ENCODE measurements around the gene HOXA9. TPM values are rescaled to one million over a fixed set of nuclear protein-coding genes. Genes with fewer than 3 reads are reported as not detected.

Gene HOXA9
- polyA plus RNA-seq, 1 of the 3 experiments (the other 2 are of a cell fraction): not detected

DNA sequence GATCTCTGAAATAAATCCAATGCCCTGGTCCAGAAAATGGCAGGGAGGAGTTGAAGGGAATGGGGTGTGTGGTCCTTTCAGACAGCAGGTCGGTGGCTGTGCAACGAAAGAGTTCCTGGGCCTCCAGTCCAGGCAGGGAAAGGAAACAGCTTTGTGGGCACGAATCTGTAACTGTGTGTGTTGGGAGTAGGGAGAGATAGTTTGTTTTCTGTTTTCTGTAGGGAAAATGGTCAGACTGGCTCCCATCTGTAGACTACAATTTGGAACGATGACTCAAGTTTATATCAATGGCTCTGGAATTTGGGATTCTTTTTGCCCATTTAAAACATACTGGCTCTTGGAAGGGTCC is 2.6 kb upstream of the HOXA9 start:
- no peak overlapping the region for H3K9ac ChIP-seq
- POLR2A ChIA-PET: no interaction called here
- no peak overlapping the region for H3K27ac ChIP-seq (ENCODE audit: low read depth in 2 of 2, low read length in 1 of 2)
- no peak for DNase-seq
- CTCF ChIA-PET: interaction anchor here (0.6 to 12.1 kb wide), 12 partner anchors 7 to 1430 kb away, joined by 3 to 205 read pairs (median 4); partner anchors contain the start of genes HOXA10, HOXA3 and HOXA7
- H3F3A ChIP-seq (replicated peaks; ENCODE audit: insufficient read depth): peaks cover 15% of the 10 kb centered on the region
- TF ChIP-seq MEF2A (IDR thresholded peaks at IDR 0.05; ENCODE audit: borderline replicate concordance, low read depth) (no peak), CTCF (IDR thresholded peaks at IDR 0.05) (no peak), ELF1 (IDR thresholded peaks at IDR 0.05) (no peak), USF2 (IDR thresholded peaks at IDR 0.05; ENCODE audit: borderline replicate concordance, low read depth, low read length) (no peak), EZH2phosphoT487 (IDR thresholded peaks at IDR 0.05; ENCODE audit: borderline replicate concordance, low read depth) (no peak)
- peaks cover 100% of the 10 kb centered on the region for H3K27me3 ChIP-seq (ENCODE audit: insufficient read depth)
- 24% methylated on average over 4 of the region's 4 CpGs for WGBS (ENCODE audit: low lambda C conversion rate)
- no peak overlapping the region for H3K4me2 ChIP-seq
- peaks cover 13% of the 10 kb centered on the region for H4K20me1 ChIP-seq (ENCODE audit: insufficient read depth)
- no peaks in the 10 kb centered on the region for H3K9me2 ChIP-seq
- no peaks in the 10 kb centered on the region for H3K79me2 ChIP-seq (ENCODE audit: insufficient read depth)
- H2AFZ ChIP-seq (ENCODE audit: low read depth): no peak overlapping the region
- peaks cover 0 to under 1% of the 10 kb centered on the region in 2 experiments; a peak in 1 of 4 replicates for H3K4me1 ChIP-seq (ENCODE audit: control insufficient read depth in 1 of 2, insufficient read depth in 2 of 2, low read depth in 1 of 2, low read length in 1 of 2)
- no peaks in the 10 kb centered on the region for H3K36me3 ChIP-seq (replicated peaks in 1 of 2; ENCODE audit: control insufficient read depth in 1 of 2, insufficient read depth in 2 of 2, low read length in 1 of 2)
- no peak overlapping the region for H3K4me3 ChIP-seq (ENCODE audit: low read depth in 2 of 2, low read length in 1 of 2)
- H3K9me3 ChIP-seq: no peaks in the 10 kb centered on the region

DNA sequence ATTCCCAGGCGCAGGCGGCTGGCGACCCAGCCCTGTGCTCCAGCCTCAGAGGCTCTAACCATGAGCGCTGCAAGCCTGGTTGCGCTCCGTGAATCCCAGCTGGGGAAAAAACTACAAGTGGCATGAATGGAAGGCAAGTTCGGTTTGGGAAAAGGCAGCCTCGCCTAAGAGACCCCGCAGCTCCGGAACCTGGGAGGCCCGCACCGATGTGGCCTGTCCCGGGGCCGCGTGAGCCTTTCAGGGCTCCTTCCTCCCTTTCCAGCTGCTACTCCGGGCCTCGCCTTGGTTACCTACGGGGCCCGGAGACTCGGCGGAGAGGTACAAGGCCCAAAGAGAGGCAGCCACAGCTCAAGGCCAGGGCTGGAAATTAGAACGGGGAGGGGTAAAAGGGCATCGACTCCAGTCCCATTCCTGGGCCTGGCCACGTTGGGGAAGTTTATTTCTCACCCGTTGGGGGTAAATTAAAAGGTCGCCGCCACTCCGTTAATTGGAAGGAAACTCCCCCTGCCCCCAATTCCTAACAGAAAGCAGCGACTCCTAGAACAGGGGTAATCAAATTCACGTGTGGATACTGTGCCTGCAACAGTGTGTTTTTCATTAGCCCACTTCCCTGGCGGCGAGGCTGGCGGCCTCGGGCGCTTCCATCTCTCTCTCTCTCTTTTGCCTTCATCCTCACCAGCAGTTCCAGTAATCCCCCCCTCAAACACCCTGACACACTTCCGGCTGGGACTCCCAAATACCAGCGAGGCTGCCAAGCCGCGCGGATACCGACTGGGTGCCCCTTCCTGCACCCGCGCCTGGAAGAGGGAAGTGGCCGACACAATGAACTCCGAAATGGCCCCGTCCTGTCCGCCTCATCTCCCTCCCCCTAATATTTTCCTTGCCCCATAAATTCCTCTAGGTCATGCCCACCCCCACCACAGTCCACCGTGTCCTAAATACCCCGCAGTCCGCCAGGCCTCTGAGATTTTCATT is 1.5 kb upstream of the HOXA9 start:
- no peaks in the 10 kb centered on the region for H3K79me2 ChIP-seq (ENCODE audit: insufficient read depth)
- DNase-seq: peak; percentile 45
- no peak for TF ChIP-seq FOXM1 (IDR thresholded peaks at IDR 0.05; ENCODE audit: low read depth)
- no peak for TF ChIP-seq RXRA (IDR thresholded peaks at IDR 0.05; ENCODE audit: borderline replicate concordance, low read depth)
- no peak for TF ChIP-seq ELF1 (IDR thresholded peaks at IDR 0.05)
- no peak for TF ChIP-seq TAF1 (IDR thresholded peaks at IDR 0.05; ENCODE audit: borderline replicate concordance, low read depth, low read length)
- no peak for TF ChIP-seq USF2 (IDR thresholded peaks at IDR 0.05; ENCODE audit: borderline replicate concordance, low read depth, low read length)
- TF ChIP-seq EZH2phosphoT487 (IDR thresholded peaks at IDR 0.05; ENCODE audit: borderline replicate concordance, low read depth): peak; percentile 88
- TF ChIP-seq GABPA (IDR thresholded peaks at IDR 0.05; ENCODE audit: low read depth): no peak
- peaks cover 100% of the 10 kb centered on the region for H3K27me3 ChIP-seq (ENCODE audit: insufficient read depth)
- peaks cover 20% of the 10 kb centered on the region for H3F3A ChIP-seq (replicated peaks; ENCODE audit: insufficient read depth)
- no peak overlapping the region for H3K4me3 ChIP-seq (ENCODE audit: low read depth in 2 of 2, low read length in 1 of 2)
- ChIA-PET POLR2A (no interaction called here), CTCF (interaction anchor here (0.9 to 12.1 kb wide), 7 partner anchors 8 to 797 kb away, joined by 3 to 205 read pairs (median 4); partner anchors contain the start of genes HOXA10 and HOXA3)
- H3K36me3 ChIP-seq (replicated peaks in 1 of 2; ENCODE audit: control insufficient read depth in 1 of 2, insufficient read depth in 2 of 2, low read length in 1 of 2): no peaks in the 10 kb centered on the region
- H3K9me2 ChIP-seq: no peaks in the 10 kb centered on the region
- 22% methylated on average over 50 of the region's 50 CpGs for WGBS (ENCODE audit: low lambda C conversion rate)
- no peak overlapping the region for H3K9ac ChIP-seq
- H3K9me3 ChIP-seq: no peaks in the 10 kb centered on the region
- H3K4me2 ChIP-seq: no peak overlapping the region
- H3K4me1 ChIP-seq (ENCODE audit: control insufficient read depth in 1 of 2, insufficient read depth in 2 of 2, low read depth in 1 of 2, low read length in 1 of 2): no peaks in the 10 kb centered on the region; a peak in 1 of 4 replicates
- no peak overlapping the region for H3K27ac ChIP-seq (ENCODE audit: low read depth in 2 of 2, low read length in 1 of 2)
- no peak overlapping the region for H2AFZ ChIP-seq (ENCODE audit: low read depth)
- peaks cover 13% of the 10 kb centered on the region for H4K20me1 ChIP-seq (ENCODE audit: insufficient read depth)
